Nephron (organoid): Measurements from ENCODE around the gene FAHD1.

Experiments used
- H3K27ac Mint-ChIP-seq, 3 experiments: 2 replicates each; pipeline ENCODE4 v1.8.0; 2020; ENCODE audit warnings: mixed read lengths in 3 of 3, mild to moderate bottlenecking in 2 of 3, moderate library complexity in 1 of 3
- H3K27me3 Mint-ChIP-seq: 2 replicates; pipeline ENCODE4 v1.8.0; 2021; ENCODE audit warnings: low read depth, mild to moderate bottlenecking, moderate library complexity, mixed read lengths
- H3K36me3 Mint-ChIP-seq: 2 replicates; pipeline ENCODE4 v1.8.0; 2020; ENCODE audit warnings: low read depth, mixed read lengths
- H3K4me1 Mint-ChIP-seq: 2 replicates; pipeline ENCODE4 v1.8.0; 2020; ENCODE audit warnings: mixed read lengths
- H3K4me3 Mint-ChIP-seq, 3 experiments: 2 replicates each; pipeline ENCODE4 v1.8.0; 2020; ENCODE audit warnings: mild to moderate bottlenecking in 3 of 3, mixed read lengths in 3 of 3, moderate library complexity in 2 of 3
- H3K9me3 Mint-ChIP-seq: 2 replicates; pipeline ENCODE4 v1.8.0; 2020; ENCODE audit warnings: mixed read lengths
- TF ChIP-seq, protein P1 (sequence below), 3 experiments: fragments of 200-600 bp; sonication (generic); IDR thresholded peaks; one replicate each; pipeline ENCODE4 v1.5.0; 2021; ENCODE audit warnings: antibody characterized with exemption in 3 of 3; ENCODE audit not compliant: unreplicated experiment in 3 of 3

FAHD1 gene

GRCh38 chr16:1825864-1826690, 929 bp upstream of the FAHD1 start:
- Mint-ChIP-seq H3K4me1 (peaks cover 24% of the 10 kb centered on the region), H3K36me3 (peaks cover 10% of the 10 kb centered on the region), H3K9me3 (no peaks in the 10 kb centered on the region), H3K27me3 (peaks cover 3% of the 10 kb centered on the region), H3K27ac (peak overlapping the region in 1 of 3 experiments; percentile 24), H3K4me3 (peak overlapping the region; percentile 72 to 84 (median 82))
- TF ChIP-seq, protein P1, sequence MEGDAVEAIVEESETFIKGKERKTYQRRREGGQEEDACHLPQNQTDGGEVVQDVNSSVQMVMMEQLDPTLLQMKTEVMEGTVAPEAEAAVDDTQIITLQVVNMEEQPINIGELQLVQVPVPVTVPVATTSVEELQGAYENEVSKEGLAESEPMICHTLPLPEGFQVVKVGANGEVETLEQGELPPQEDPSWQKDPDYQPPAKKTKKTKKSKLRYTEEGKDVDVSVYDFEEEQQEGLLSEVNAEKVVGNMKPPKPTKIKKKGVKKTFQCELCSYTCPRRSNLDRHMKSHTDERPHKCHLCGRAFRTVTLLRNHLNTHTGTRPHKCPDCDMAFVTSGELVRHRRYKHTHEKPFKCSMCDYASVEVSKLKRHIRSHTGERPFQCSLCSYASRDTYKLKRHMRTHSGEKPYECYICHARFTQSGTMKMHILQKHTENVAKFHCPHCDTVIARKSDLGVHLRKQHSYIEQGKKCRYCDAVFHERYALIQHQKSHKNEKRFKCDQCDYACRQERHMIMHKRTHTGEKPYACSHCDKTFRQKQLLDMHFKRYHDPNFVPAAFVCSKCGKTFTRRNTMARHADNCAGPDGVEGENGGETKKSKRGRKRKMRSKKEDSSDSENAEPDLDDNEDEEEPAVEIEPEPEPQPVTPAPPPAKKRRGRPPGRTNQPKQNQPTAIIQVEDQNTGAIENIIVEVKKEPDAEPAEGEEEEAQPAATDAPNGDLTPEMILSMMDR (IDR thresholded peaks at IDR 0.05; ENCODE audit: unreplicated experiment in 3 of 3), result no peak

GRCh38 chr16:1828645-1829410, 1.8 kb downstream of the FAHD1 start:
- peaks cover 24% of the 10 kb centered on the region for H3K4me1 Mint-ChIP-seq
- peak overlapping the region in 2 of 3 experiments; percentile 14 to 87 for H3K27ac Mint-ChIP-seq
- H3K36me3 Mint-ChIP-seq, result peaks cover 15% of the 10 kb centered on the region
- H3K4me3 Mint-ChIP-seq, result peak overlapping the region; percentile 87 to 93 (median 87)
- TF ChIP-seq, protein P1 (IDR thresholded peaks at IDR 0.05; ENCODE audit: unreplicated experiment in 3 of 3), result no peak
- no peaks in the 10 kb centered on the region for H3K9me3 Mint-ChIP-seq
- peaks cover 3% of the 10 kb centered on the region for H3K27me3 Mint-ChIP-seq

DNA sequence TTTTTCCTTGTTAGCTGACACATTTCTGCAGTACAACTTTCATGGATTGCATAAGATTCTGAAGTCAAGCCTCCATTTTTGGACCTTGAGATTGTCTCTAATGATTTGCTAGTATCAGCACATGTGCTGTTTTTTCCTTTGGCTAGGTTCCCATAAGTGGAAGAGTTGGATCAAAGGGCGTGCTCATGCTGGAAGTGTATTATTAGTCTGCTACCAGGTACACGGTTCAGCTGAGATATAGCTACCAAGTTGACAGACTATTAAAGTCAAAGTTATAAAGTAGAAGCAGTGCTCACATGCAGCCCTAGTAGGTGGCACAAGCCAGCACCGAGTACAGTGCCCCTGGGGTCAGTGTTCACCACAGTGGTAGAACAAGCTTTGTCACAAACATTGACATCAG, 3.2 kb downstream of the FAHD1 start:
- peaks cover 3% of the 10 kb centered on the region for H3K27me3 Mint-ChIP-seq
- H3K4me1 Mint-ChIP-seq, result peaks cover 18% of the 10 kb centered on the region
- H3K27ac Mint-ChIP-seq, result peak overlapping the region in 2 of 3 experiments; percentile 20 to 54
- H3K36me3 Mint-ChIP-seq, result peaks cover 15% of the 10 kb centered on the region
- H3K4me3 Mint-ChIP-seq, result peak overlapping the region; percentile 42 to 63 (median 52)
- TF ChIP-seq, protein P1 (IDR thresholded peaks at IDR 0.05; ENCODE audit: unreplicated experiment in 3 of 3), result no peak
- H3K9me3 Mint-ChIP-seq, result no peaks in the 10 kb centered on the region

- TF ChIP-seq, protein P1 (IDR thresholded peaks at IDR 0.05; ENCODE audit: unreplicated experiment in 3 of 3), result no peak
- Mint-ChIP-seq H3K9me3 (no peaks in the 10 kb centered on the region), H3K27ac (peak overlapping the region in 2 of 3 experiments; percentile 11 to 33), H3K4me3 (peak overlapping the region in 2 of 3 experiments; percentile 40 to 61), H3K27me3 (peaks cover 3% of the 10 kb centered on the region), H3K36me3 (peaks cover 15% of the 10 kb centered on the region), H3K4me1 (peaks cover 18% of the 10 kb centered on the region)
Observed at GRCh38 chr16:1831186-1832075, 4.4 kb downstream of the FAHD1 start.

- Mint-ChIP-seq H3K4me3 (peak overlapping the region in 1 of 3 experiments; percentile 22), H3K27me3 (no peaks in the 10 kb centered on the region), H3K27ac (no peak overlapping the region), H3K36me3 (peaks cover 15% of the 10 kb centered on the region), H3K9me3 (no peaks in the 10 kb centered on the region), H3K4me1 (peaks cover 9% of the 10 kb centered on the region)
- TF ChIP-seq, protein P1 (IDR thresholded peaks at IDR 0.05; ENCODE audit: unreplicated experiment in 3 of 3), result no peak
Observed at GRCh38 chr16:1832838-1833454, 5.9 kb downstream of the FAHD1 start.
